ENCODE measurements around the gene NHLRC4. TPM values are rescaled to one million over a fixed set of nuclear protein-coding genes. Genes with fewer than 3 reads are reported as not detected.

NHLRC4 gene
- total and polyA plus RNA-seq, 2 of the 8 experiments (the other 6 are each of a cell fraction or from before 2014, with no cell fraction given) = 0.60 to 0.76 TPM

- Histone ChIP-seq H3K4ac (replicated peaks; ENCODE audit: insufficient read length, low read depth, low read length) (no peak overlapping the region), H3K23ac (ENCODE audit: insufficient read length) (no peak overlapping the region), H3K4me1 (replicated peaks in 1 of 4; ENCODE audit: control insufficient read depth in 3 of 4, insufficient read depth in 4 of 4, low read length in 3 of 4) (peaks cover 0 to 5% (median 2%) of the 10 kb centered on the region in 4 experiments; a peak in 4 of 7 replicates), H3K18ac (ENCODE audit: extremely low read depth, low read length) (no peak overlapping the region), H3K9ac (replicated peaks in 1 of 4; ENCODE audit: extremely low read depth in 1 of 4, low read depth in 3 of 4, low read length in 3 of 4) (no peak overlapping the region), H3K36me3 (ENCODE audit: control insufficient read depth in 2 of 4, insufficient read depth in 4 of 4, low read length in 3 of 4) (peaks cover 0 to 16% (median 0%) of the 10 kb centered on the region in 4 experiments; a peak in 3 of 8 replicates), H2BK12ac (ENCODE audit: low read depth, low read length) (no peak overlapping the region), H3K23me2 (ENCODE audit: low read depth, low read length) (no peaks in the 10 kb centered on the region), H2BK15ac (ENCODE audit: low read length) (no peak overlapping the region), H3K4me3 (ENCODE audit: extremely low read depth in 1 of 4, insufficient read depth in 2 of 4, low read depth in 3 of 4, low read length in 4 of 4) (no peak overlapping the region), H2AK5ac (ENCODE audit: low read depth, low read length) (no peak overlapping the region), H3K56ac (replicated peaks; ENCODE audit: insufficient read length, low read depth, low read length) (no peak overlapping the region), H3K27ac (ENCODE audit: low read depth, low read length) (no peak overlapping the region), H4K91ac (replicated peaks; ENCODE audit: insufficient read length, low read length) (no peak overlapping the region), H3K4me2 (ENCODE audit: insufficient read depth in 1 of 2, low read depth in 2 of 2, low read length in 2 of 2) (no peak overlapping the region; a peak in 1 of 4 replicates), H3K14ac (ENCODE audit: insufficient read length) (no peak overlapping the region), H3K79me2 (ENCODE audit: control insufficient read depth in 1 of 2, insufficient read depth in 2 of 2, low read length in 2 of 2) (no peaks in the 10 kb centered on the region), H4K8ac (ENCODE audit: extremely low read depth, insufficient read depth, low read length) (peak overlapping the region; percentile 79), H2BK20ac (ENCODE audit: low read length) (no peak overlapping the region), H4K20me1 (replicated peaks in 1 of 2; ENCODE audit: control insufficient read depth in 1 of 2, insufficient read depth in 2 of 2, low read length in 2 of 2) (peaks cover 0 to 12% of the 10 kb centered on the region in 2 experiments), H4K5ac (ENCODE audit: insufficient read length, low read depth, low read length) (no peak overlapping the region), H2AFZ (ENCODE audit: low read length) (no peak overlapping the region), H3K27me3 (replicated peaks in 1 of 4; ENCODE audit: control insufficient read depth in 3 of 4, extremely low read depth in 1 of 4, insufficient read depth in 3 of 4, low read length in 3 of 4) (no peaks in the 10 kb centered on the region), H2BK5ac (ENCODE audit: low read depth, low read length) (no peak overlapping the region), H2BK120ac (replicated peaks; ENCODE audit: low read depth, low read length) (no peak overlapping the region), H3K9me3 (ENCODE audit: insufficient read depth in 2 of 2, low read depth in 1 of 2, low read length in 1 of 2) (no peaks in the 10 kb centered on the region), H3K79me1 (ENCODE audit: low read depth, low read length) (no peaks in the 10 kb centered on the region)
- 87% methylated on average over 11 of the region's 13 CpGs; no CpG with 5 or more reads in 1 of the 2 experiments for WGBS, 2 experiments (ENCODE audit: extremely low coverage in 1 of 2, insufficient coverage in 1 of 2, insufficient read length in 1 of 2, insufficient replicate concordance in 2 of 2, low coverage in 1 of 2, low lambda C conversion rate in 2 of 2, missing lambda C conversion rate in 1 of 2)
- no peak for TF ChIP-seq RAD21 (IDR thresholded peaks at IDR 0.05 in 1 of 2, conservative IDR thresholded peaks at IDR 0.05 in 1 of 2; ENCODE audit: low read depth in 2 of 2, low read length in 2 of 2)
- no peak for TF ChIP-seq CHD1 (IDR thresholded peaks at IDR 0.05; ENCODE audit: low read depth, low read length)
- no peak for TF ChIP-seq KDM4A (IDR thresholded peaks at IDR 0.05; ENCODE audit: low read depth, low read length, severe bottlenecking)
- TF ChIP-seq RBBP5 (IDR thresholded peaks at IDR 0.05; ENCODE audit: borderline replicate concordance, low read depth, low read length) = no peak
- TF ChIP-seq MAX (IDR thresholded peaks at IDR 0.05) = no peak
- TF ChIP-seq SUZ12 (IDR thresholded peaks at IDR 0.05; ENCODE audit: low read length) = no peak
- TF ChIP-seq POLR2AphosphoS5 (IDR thresholded peaks at IDR 0.05; ENCODE audit: low read depth, low read length) = no peak
- TF ChIP-seq RFX5 (IDR thresholded peaks at IDR 0.05; ENCODE audit: borderline replicate concordance, low read depth, low read length) = no peak
- no peak for TF ChIP-seq EP300 (IDR thresholded peaks at IDR 0.05; ENCODE audit: borderline replicate concordance in 1 of 2, low read depth in 2 of 2, low read length in 2 of 2)
- no peak for TF ChIP-seq CEBPB (IDR thresholded peaks at IDR 0.05; ENCODE audit: low read depth, low read length)
- TF ChIP-seq POU5F1 (IDR thresholded peaks at IDR 0.05; ENCODE audit: low read depth, low read length) = no peak
- no peak for TF ChIP-seq SP1 (IDR thresholded peaks at IDR 0.05; ENCODE audit: low read depth, low read length)
- no peak for TF ChIP-seq KDM5A (IDR thresholded peaks at IDR 0.05; ENCODE audit: low read length)
- no peak for TF ChIP-seq TCF12 (IDR thresholded peaks at IDR 0.05; ENCODE audit: low read depth, low read length)
- no peak for FAIRE-seq
- DNase-seq (ENCODE audit: low read depth in 1 of 2, low spot score in 2 of 2) = no peak
- CTCF ChIA-PET (ENCODE audit: partially characterized antibody) = interaction anchor here (1.0 to 4.8 kb wide), 11 partner anchors 9 to 216 kb away, joined by 3 to 30 read pairs (median 6); no protein-coding TSS in a partner anchor
- POLR2A ChIA-PET (ENCODE audit: partially characterized antibody) = interaction anchor here (1.2 to 7.9 kb wide), 4 partner anchors 10 to 55 kb away, joined by 3 to 58 read pairs (median 5); partner anchors contain the start of genes CAPN15, NHLRC4, PIGQ and WFIKKN1
These were observed 11.0 kb downstream of the NHLRC4 start for GRCh38 chr16:577796-578195.

Measured in H1 (cell line).